HCT116 (cell line): ENCODE data around the gene TRPM3. TPM values are rescaled to one million over a fixed set of nuclear protein-coding genes. Genes with fewer than 3 reads are reported as not detected.

Experiments
- ATAC-seq: fragments of 200-7000 bp; cut with Tn5 transposase; 2 replicates; pipeline ENCODE4 v1.9.1; 2020; ENCODE audit warnings: mild to moderate bottlenecking, moderate library complexity
- BruUV-seq: library from RNA; stranded (reverse); fragments of 400-500 nt; replicated peaks from 2 replicates; lab custom pipeline; 2021; lab: Mats Ljungman, UMichigan
- CTCF ChIA-PET: fragments of 300-600 bp; sonication (Branson Sonifier 250); formaldehyde crosslinking; loops from one replicate; lab custom pipeline; 2021; ENCODE audit warnings: antibody characterized with exemption; lab: Charles Lee
- POLR2A ChIA-PET: fragments of 300-600, 350-600 bp; sonication (Branson Sonifier 250); formaldehyde crosslinking; loops from one replicate; lab custom pipeline; 2021; ENCODE audit warnings: antibody characterized with exemption; lab: Charles Lee
- RAD21 ChIA-PET, 2 experiments: fragments of 300-600 bp; sonication (Branson Sonifier 250); formaldehyde crosslinking; loops; one replicate each; lab custom pipeline; 2023; ENCODE audit warnings: low total read pairs in 2 of 2; ENCODE audit not compliant: uncharacterized antibody in 2 of 2, unreplicated experiment in 2 of 2, low non-redundant PET in 1 of 2; lab: Charles Lee
- DNase-seq: peaks from one replicate; pipeline ENCODE4 v3.0.0-alpha.2; 2010; ENCODE audit warnings: low read depth, low spot score
- H2AFZ ChIP-seq: fragments of 200-600 bp; shearing (Covaris generic), sonication (generic); 2 replicates; pipeline ENCODE4 v1.6.1; 2017; ENCODE audit warnings: low read depth, mixed run types, mixed read lengths, antibody characterized with exemption, low read length; ENCODE audit not compliant: poor library complexity, severe bottlenecking
- H3K27ac ChIP-seq: 2 replicates; pipeline ENCODE4 v1.5.1; 2012; ENCODE audit warnings: low read depth, low read length
- H3K27me3 ChIP-seq: fragments of 200-600 bp; sonication (generic); 2 replicates; pipeline ENCODE4 v1.6.1; 2016; ENCODE audit warnings: mixed run types, low read length, mixed read lengths; ENCODE audit not compliant: insufficient read depth
- H3K36me3 ChIP-seq, 2 experiments: fragments of 200-500 bp in 1 of 2; fragments of 200-600 bp in 1 of 2; sonication (Bioruptor generic) in 1 of 2; sonication (generic) in 1 of 2; 2 replicates each; pipeline versions ENCODE4 v1.5.1 to v1.6.1; 2014 to 2016; ENCODE audit warnings: low read length in 2 of 2, inconsistent platforms in 1 of 2, mixed read lengths in 1 of 2, mixed run types in 1 of 2; ENCODE audit not compliant: insufficient read depth in 2 of 2, control insufficient read depth in 1 of 2
- H3K4me1 ChIP-seq, 2 experiments: fragments of 200-600 bp in 1 of 2; sonication (generic) in 1 of 2; 2 replicates each; pipeline versions ENCODE4 v1.5.1 to v1.6.1; 2012 to 2017; ENCODE audit warnings: low read length in 2 of 2, inconsistent platforms in 1 of 2, mild to moderate bottlenecking in 1 of 2, mixed read lengths in 1 of 2, mixed run types in 1 of 2, moderate library complexity in 1 of 2; ENCODE audit not compliant: insufficient read depth in 2 of 2, control insufficient read depth in 1 of 2
- H3K4me2 ChIP-seq: fragments of 200-600 bp; sonication (generic); 2 replicates; pipeline ENCODE4 v1.6.1; 2017; ENCODE audit warnings: mixed run types, low read length, mixed read lengths
- H3K4me3 ChIP-seq, 2 experiments: fragments of 200-600 bp in 1 of 2; sonication (generic) in 1 of 2; replicated peaks in 1 of 2; 2 replicates each; pipeline ENCODE4 v1.5.1; 2011 to 2016; ENCODE audit warnings: low read length in 2 of 2, control low read depth in 1 of 2, low read depth in 1 of 2, mild to moderate bottlenecking in 1 of 2, mixed read lengths in 1 of 2, mixed run types in 1 of 2
- H3K79me2 ChIP-seq: fragments of 200-600 bp; sonication (generic); 2 replicates; pipeline ENCODE4 v1.6.1; 2017; ENCODE audit warnings: mild to moderate bottlenecking, mixed run types, low read length, moderate library complexity, mixed read lengths; ENCODE audit not compliant: insufficient read depth
- H3K9ac ChIP-seq: fragments of 200-600 bp; sonication (generic); 2 replicates; pipeline ENCODE4 v1.6.1; 2016; ENCODE audit warnings: low read length, mixed read lengths
- H3K9me2 ChIP-seq: fragments of 200-600 bp; sonication (generic), shearing (Covaris generic); 2 replicates; pipeline ENCODE4 v1.6.1; 2017; ENCODE audit warnings: mixed run types, mild to moderate bottlenecking, moderate library complexity; ENCODE audit not compliant: insufficient read depth
- H3K9me3 ChIP-seq, 2 experiments: fragments of 200-500 bp in 1 of 2; fragments of 200-600 bp in 1 of 2; sonication (Bioruptor generic) in 1 of 2; sonication (generic) in 1 of 2; 2 replicates each; pipeline ENCODE4 v1.6.1; 2014 to 2017; ENCODE audit warnings: low read length in 2 of 2, mixed read lengths in 2 of 2, inconsistent platforms in 1 of 2, low read depth in 1 of 2, mild to moderate bottlenecking in 1 of 2, mixed run types in 1 of 2, moderate library complexity in 1 of 2; ENCODE audit not compliant: control insufficient read depth in 1 of 2, insufficient read depth in 1 of 2
- H4K20me1 ChIP-seq: fragments of 200-600 bp; sonication (generic), shearing (Covaris generic); 2 replicates; pipeline ENCODE4 v1.6.1; 2017; ENCODE audit warnings: mixed run types, mild to moderate bottlenecking, moderate library complexity; ENCODE audit not compliant: insufficient read depth
- EGR1 ChIP-seq: IDR thresholded peaks from 2 replicates; pipeline ENCODE4 v1.6.1; 2012; ENCODE audit warnings: low read depth
- FOSL1 ChIP-seq: IDR thresholded peaks from 2 replicates; pipeline ENCODE4 v1.6.1; 2012; ENCODE audit warnings: low read depth
- JUND ChIP-seq: IDR thresholded peaks from 2 replicates; pipeline ENCODE4 v1.6.1; 2012
- POLR2A ChIP-seq: IDR thresholded peaks from 2 replicates; pipeline ENCODE4 v1.7.0; 2011; ENCODE audit warnings: borderline replicate concordance; ENCODE audit not compliant: insufficient read depth, insufficient read length; ENCODE audit errors: extremely low read depth
- YY1 ChIP-seq: IDR thresholded peaks from 2 replicates; pipeline ENCODE4 v1.6.1; 2011; ENCODE audit warnings: low read length, low read depth, moderate library complexity, mild to moderate bottlenecking; ENCODE audit not compliant: insufficient replicate concordance; ENCODE audit errors: extremely low read depth
- intact Hi-C: fragments of 100-400 bp; cut with micrococcal nuclease; formaldehyde crosslinking; loops from 2 replicates; pipeline ENCODE4 v1.10.0; 2022
- total RNA-seq: library from RNA; stranded (reverse); gene quantifications from one replicate; pipeline ENCODE4 v1.2.1, GENCODE V29; 2021; ENCODE audit not compliant: unreplicated experiment
- TF ChIP-seq, protein P1 (sequence below): IDR thresholded peaks from 2 replicates; pipeline ENCODE4 v1.6.1; 2011; ENCODE audit warnings: mild to moderate bottlenecking, low read length, moderate library complexity; ENCODE audit not compliant: insufficient replicate concordance; ENCODE audit errors: extremely low read depth

TRPM3 gene
- total RNA-seq, 1 experiment from 2014 or later, result not detected

DNA sequence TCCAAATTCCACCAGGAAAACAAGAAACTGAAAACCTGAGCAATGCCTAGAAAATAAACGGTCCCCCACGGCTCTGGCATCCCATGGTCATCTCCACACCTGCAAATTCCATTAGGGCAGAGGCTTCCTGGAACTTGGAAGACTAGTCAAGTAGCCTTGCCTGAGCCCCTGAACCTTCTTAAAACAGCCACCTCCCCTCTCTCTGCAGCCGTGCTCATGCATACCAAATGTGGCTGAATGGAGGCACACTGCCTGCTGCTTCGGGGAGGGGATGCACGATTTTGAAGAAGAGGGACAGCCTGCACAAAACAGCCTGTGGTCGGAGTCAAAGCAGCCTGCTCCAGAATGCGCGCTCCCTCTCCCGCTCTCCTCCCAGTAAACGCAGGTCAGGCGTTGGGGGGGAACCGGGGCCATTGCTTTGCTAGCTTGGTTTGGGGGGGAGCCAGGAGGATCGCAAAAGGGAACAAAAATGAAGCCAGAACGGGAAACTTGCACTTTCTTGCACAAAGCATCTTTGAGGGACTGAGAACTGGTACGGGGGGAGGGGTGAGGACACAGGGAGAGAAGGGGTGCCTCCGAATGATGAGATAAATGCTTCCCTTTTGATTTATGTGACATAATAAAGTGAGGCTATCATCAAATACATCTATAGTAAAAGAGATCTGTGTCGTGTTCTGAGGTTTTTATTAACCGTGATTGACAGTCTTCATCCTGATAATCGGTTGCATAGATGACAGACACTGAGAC, at the start of gene TRPM3 (continued):
- no peak for TF ChIP-seq YY1

DNA sequence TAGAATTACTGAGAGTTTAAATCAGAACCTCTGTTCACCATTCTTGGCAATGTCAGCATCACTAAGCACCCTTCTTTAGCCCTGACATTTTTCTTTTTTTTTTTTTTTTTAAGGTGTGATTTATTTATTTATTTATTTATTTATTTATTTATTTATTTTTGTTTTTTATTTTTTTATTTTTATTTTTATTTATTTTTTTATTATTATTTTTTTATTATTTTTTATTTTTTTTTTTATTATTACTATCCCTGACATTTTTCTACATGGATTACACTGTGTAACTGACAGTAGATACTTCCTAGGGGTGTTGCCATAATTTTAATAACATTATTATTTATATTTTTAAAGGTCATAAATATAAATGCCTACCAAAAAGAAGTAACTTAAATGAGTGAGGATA, 47.0 kb upstream of the TRPM3 start:
- H3K9me3 ChIP-seq, result no peaks in the 10 kb centered on the region
- DNase-seq, result no peak
- H3K9ac ChIP-seq, result no peak overlapping the region
- ChIA-PET POLR2A (no interaction called here), CTCF (no interaction called here), RAD21 (no interaction called here)
- TF ChIP-seq, protein P1, sequence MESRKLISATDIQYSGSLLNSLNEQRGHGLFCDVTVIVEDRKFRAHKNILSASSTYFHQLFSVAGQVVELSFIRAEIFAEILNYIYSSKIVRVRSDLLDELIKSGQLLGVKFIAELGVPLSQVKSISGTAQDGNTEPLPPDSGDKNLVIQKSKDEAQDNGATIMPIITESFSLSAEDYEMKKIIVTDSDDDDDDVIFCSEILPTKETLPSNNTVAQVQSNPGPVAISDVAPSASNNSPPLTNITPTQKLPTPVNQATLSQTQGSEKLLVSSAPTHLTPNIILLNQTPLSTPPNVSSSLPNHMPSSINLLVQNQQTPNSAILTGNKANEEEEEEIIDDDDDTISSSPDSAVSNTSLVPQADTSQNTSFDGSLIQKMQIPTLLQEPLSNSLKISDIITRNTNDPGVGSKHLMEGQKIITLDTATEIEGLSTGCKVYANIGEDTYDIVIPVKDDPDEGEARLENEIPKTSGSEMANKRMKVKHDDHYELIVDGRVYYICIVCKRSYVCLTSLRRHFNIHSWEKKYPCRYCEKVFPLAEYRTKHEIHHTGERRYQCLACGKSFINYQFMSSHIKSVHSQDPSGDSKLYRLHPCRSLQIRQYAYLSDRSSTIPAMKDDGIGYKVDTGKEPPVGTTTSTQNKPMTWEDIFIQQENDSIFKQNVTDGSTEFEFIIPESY, result no peak
- TF ChIP-seq EGR1 (no peak), FOSL1 (no peak), JUND (no peak), YY1 (no peak)
- ATAC-seq, result no peak
- no peak overlapping the region for H2AFZ ChIP-seq
- no peaks in the 10 kb centered on the region for H3K79me2 ChIP-seq
- H3K27ac ChIP-seq, result no peak overlapping the region
- H3K36me3 ChIP-seq, result no peaks in the 10 kb centered on the region
- BruUV-seq, result no TSS peak
- H4K20me1 ChIP-seq, result no peaks in the 10 kb centered on the region
- H3K27me3 ChIP-seq, result peaks cover 10% of the 10 kb centered on the region; the same call in 1 of the 2 replicates
- no peaks in the 10 kb centered on the region for H3K9me2 ChIP-seq
- no peak overlapping the region for H3K4me3 ChIP-seq
- no peaks in the 10 kb centered on the region for H3K4me1 ChIP-seq
- intact Hi-C loops, result no loop called here
- no peak overlapping the region for H3K4me2 ChIP-seq

DNA sequence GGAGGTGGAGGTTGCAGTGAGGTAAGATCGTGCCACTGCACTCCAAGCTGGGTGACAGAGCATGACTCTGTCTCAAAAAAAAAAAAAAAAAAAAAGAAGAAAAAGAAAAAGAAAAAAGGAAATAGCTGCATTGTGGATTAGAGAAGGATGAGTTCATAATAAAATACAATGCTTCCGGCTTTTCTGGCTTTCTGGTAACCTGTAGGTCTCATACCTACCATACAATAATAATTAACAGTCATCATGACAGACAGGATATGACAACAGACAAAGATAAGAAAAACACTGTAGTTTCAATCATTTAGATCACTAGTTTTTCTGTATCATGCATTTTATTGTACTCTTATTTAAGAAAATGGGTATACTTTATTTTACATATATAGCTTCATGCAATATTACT, 40.7 kb upstream of the TRPM3 start:
- ATAC-seq (no peak), DNase-seq (no peak)
- Histone ChIP-seq H2AFZ (no peak overlapping the region), H3K79me2 (no peaks in the 10 kb centered on the region), H3K4me3 (no peak overlapping the region), H3K9me3 (no peaks in the 10 kb centered on the region), H4K20me1 (no peaks in the 10 kb centered on the region), H3K4me2 (no peak overlapping the region), H3K27ac (no peak overlapping the region), H3K9me2 (no peaks in the 10 kb centered on the region), H3K36me3 (no peaks in the 10 kb centered on the region), H3K27me3 (peaks cover 7% of the 10 kb centered on the region; the same call in 1 of the 2 replicates), H3K4me1 (no peaks in the 10 kb centered on the region), H3K9ac (no peak overlapping the region)
- ChIA-PET POLR2A (no interaction called here), RAD21 (no interaction called here), CTCF (no interaction called here)
- intact Hi-C loops, result no loop called here
- no TSS peak for BruUV-seq
- TF ChIP-seq EGR1, result no peak
- TF ChIP-seq POLR2A, result no peak
